ENCODE results near the gene ITK.

- no peak for TF ChIP-seq CTCF (optimal IDR thresholded peaks at IDR 0.05 in 1 of 3, IDR thresholded peaks at IDR 0.05 in 1 of 3, conservative IDR thresholded peaks at IDR 0.05 in 1 of 3; ENCODE audit: extremely low read depth in 1 of 3, insufficient read depth in 2 of 3, low read length in 3 of 3)
- no peak for TF ChIP-seq EZH2 (IDR thresholded peaks at IDR 0.05; ENCODE audit: low read length)
These were observed 88.6 kb downstream of the ITK start for GRCh38 chr5:157269165-157269671.
